HEK293T (cell line): ENCODE data around the gene ABCA4.

Experiments used
- CTCF ChIA-PET: fragments of 350-600 bp; formaldehyde crosslinking; extraction: SDS; loops from one replicate; lab custom pipeline; 2021; ENCODE audit warnings: antibody characterized with exemption, inconsistent platforms; lab: Yijun Ruan, JAX
- POLR2A ChIA-PET: fragments of 350-600 bp; formaldehyde crosslinking; extraction: SDS; loops from one replicate; lab custom pipeline; 2020; ENCODE audit warnings: antibody characterized with exemption, inconsistent platforms; lab: Yijun Ruan, JAX
- DNase-seq: peaks from one replicate; pipeline ENCODE4 v3.0.0; 2012; ENCODE audit warnings: mixed read lengths; ENCODE audit errors: extremely low spot score
- ARNT ChIP-seq: fragments of 450-650 bp; IDR thresholded peaks from 2 replicates; pipeline ENCODE4 v1.6.1; 2017; ENCODE audit warnings: mild to moderate bottlenecking
- BHLHE40 ChIP-seq: fragments of 450-650 bp; IDR thresholded peaks from 2 replicates; pipeline ENCODE4 v1.6.1; 2016; ENCODE audit warnings: mild to moderate bottlenecking, moderate library complexity, borderline replicate concordance
- CTBP1 ChIP-seq: fragments of 450-650 bp; IDR thresholded peaks from 2 replicates; pipeline ENCODE4 v1.6.1; 2016; ENCODE audit warnings: borderline replicate concordance
- ELF4 ChIP-seq: fragments of 450-650 bp; IDR thresholded peaks from 2 replicates; pipeline ENCODE4 v1.6.1; 2017; ENCODE audit warnings: antibody characterized with exemption
- FOXA1 ChIP-seq: fragments of 450-650 bp; IDR thresholded peaks from 2 replicates; pipeline ENCODE4 v1.6.1; 2016; ENCODE audit warnings: mild to moderate bottlenecking
- FOXK2 ChIP-seq: fragments of 450-650 bp; IDR thresholded peaks from 2 replicates; pipeline ENCODE4 v1.6.1; 2016; ENCODE audit warnings: mild to moderate bottlenecking
- FOXM1 ChIP-seq: fragments of 450-650 bp; IDR thresholded peaks from 2 replicates; pipeline ENCODE4 v1.6.1; 2017; ENCODE audit warnings: mild to moderate bottlenecking, borderline replicate concordance
- HDGF ChIP-seq: fragments of 450-650 bp; IDR thresholded peaks from 2 replicates; pipeline ENCODE4 v1.6.1; 2017; ENCODE audit warnings: antibody characterized with exemption, borderline replicate concordance
- L3MBTL2 ChIP-seq: fragments of 450-650 bp; conservative IDR thresholded peaks from 2 replicates; pipeline ENCODE4 v1.6.1; 2016; ENCODE audit warnings: mild to moderate bottlenecking
- LEF1 ChIP-seq: fragments of 450-650 bp; IDR thresholded peaks from 2 replicates; pipeline ENCODE4 v1.6.1; 2017; ENCODE audit warnings: mild to moderate bottlenecking, borderline replicate concordance
- NFRKB ChIP-seq: fragments of 450-650 bp; IDR thresholded peaks from 2 replicates; pipeline ENCODE4 v1.6.1; 2016; ENCODE audit warnings: mild to moderate bottlenecking, moderate library complexity
- PKNOX1 ChIP-seq: fragments of 450-650 bp; IDR thresholded peaks from 2 replicates; pipeline ENCODE4 v1.6.1; 2016
- SP1 ChIP-seq: fragments of 450-650 bp; IDR thresholded peaks from 2 replicates; pipeline ENCODE4 v1.6.1; 2017
- SUZ12 ChIP-seq: fragments of 450-650 bp; IDR thresholded peaks from 2 replicates; pipeline ENCODE4 v1.6.1; 2016; ENCODE audit warnings: mild to moderate bottlenecking
- TARDBP ChIP-seq: fragments of 450-650 bp; IDR thresholded peaks from 2 replicates; pipeline ENCODE4 v1.6.1; 2016
- ZNF384 ChIP-seq: fragments of 450-650 bp; IDR thresholded peaks from 2 replicates; pipeline ENCODE4 v1.6.1; 2016

Gene ABCA4

DNA sequence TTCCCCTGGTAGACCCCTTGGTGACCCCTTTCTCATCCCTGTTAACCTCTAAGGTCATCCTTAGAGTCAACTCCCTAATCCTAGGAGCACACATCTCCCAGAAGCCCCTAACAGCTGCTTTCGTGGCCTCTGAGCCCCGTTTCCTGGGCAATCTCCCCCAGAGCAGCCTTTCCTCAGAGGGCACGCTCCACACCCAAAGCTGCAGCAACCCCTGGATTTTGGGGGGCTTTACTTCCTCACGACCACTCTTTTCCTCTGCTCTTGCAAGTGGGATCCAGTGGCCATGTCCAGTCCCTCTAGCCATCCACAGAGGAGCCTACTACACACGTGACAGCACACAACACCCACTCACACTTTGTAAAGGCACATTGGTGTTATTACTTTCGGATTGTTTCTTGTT lies 13.8 kb downstream of the ABCA4 start:
- no peak for DNase-seq
- ChIA-PET CTCF (interaction anchor here (0.6 kb wide), 1 partner anchor 118 kb away, joined by 3 read pairs; no protein-coding TSS in a partner anchor), POLR2A (no interaction called here)
- TF ChIP-seq PKNOX1 (no peak), BHLHE40 (no peak), FOXA1 (no peak), ARNT (no peak), ELF4 (no peak), ZNF384 (no peak), TARDBP (no peak), CTBP1 (no peak), SUZ12 (no peak), L3MBTL2 (no peak)

GRCh38 chr1:94106716-94107115 lies 14.2 kb downstream of the ABCA4 start:
- ChIA-PET CTCF (interaction anchor here (0.6 kb wide), 1 partner anchor 119 kb away, joined by 3 read pairs; no protein-coding TSS in a partner anchor), POLR2A (no interaction called here)
- TF ChIP-seq FOXM1 (no peak), PKNOX1 (no peak), FOXA1 (no peak), FOXK2 (no peak), ELF4 (no peak), ZNF384 (no peak), TARDBP (no peak), BHLHE40 (no peak), LEF1 (no peak), L3MBTL2 (no peak), HDGF (no peak), CTBP1 (no peak)

GRCh38 chr1:94105957-94106529 lies 14.9 kb downstream of the ABCA4 start:
- CTCF ChIA-PET, result interaction anchor here (0.6 kb wide), 1 partner anchor 747 kb away, joined by 3 read pairs; no protein-coding TSS in a partner anchor
- TF ChIP-seq SUZ12 (no peak), SP1 (no peak), ELF4 (no peak), L3MBTL2 (no peak), BHLHE40 (no peak), ARNT (no peak), NFRKB (no peak), ZNF384 (no peak), LEF1 (no peak), FOXA1 (no peak), FOXK2 (no peak)
- POLR2A ChIA-PET, result no interaction called here
- DNase-seq, result no peak

More at GRCh38 chr1:94106716-94107115, 14.2 kb downstream of the ABCA4 start:
- DNase-seq, result no peak

- DNase-seq, result no peak
- ChIA-PET POLR2A (no interaction called here), CTCF (interaction anchor here (0.6 kb wide), 1 partner anchor 748 kb away, joined by 3 read pairs; no protein-coding TSS in a partner anchor)
- TF ChIP-seq NFRKB (no peak), SUZ12 (no peak), HDGF (no peak), FOXK2 (no peak), FOXA1 (no peak), TARDBP (no peak), ARNT (no peak), FOXM1 (no peak), ELF4 (no peak), LEF1 (no peak), L3MBTL2 (no peak), PKNOX1 (no peak), ZNF384 (no peak)
Observed at GRCh38 chr1:94105581-94105952, 15.4 kb downstream of the ABCA4 start.

DNA sequence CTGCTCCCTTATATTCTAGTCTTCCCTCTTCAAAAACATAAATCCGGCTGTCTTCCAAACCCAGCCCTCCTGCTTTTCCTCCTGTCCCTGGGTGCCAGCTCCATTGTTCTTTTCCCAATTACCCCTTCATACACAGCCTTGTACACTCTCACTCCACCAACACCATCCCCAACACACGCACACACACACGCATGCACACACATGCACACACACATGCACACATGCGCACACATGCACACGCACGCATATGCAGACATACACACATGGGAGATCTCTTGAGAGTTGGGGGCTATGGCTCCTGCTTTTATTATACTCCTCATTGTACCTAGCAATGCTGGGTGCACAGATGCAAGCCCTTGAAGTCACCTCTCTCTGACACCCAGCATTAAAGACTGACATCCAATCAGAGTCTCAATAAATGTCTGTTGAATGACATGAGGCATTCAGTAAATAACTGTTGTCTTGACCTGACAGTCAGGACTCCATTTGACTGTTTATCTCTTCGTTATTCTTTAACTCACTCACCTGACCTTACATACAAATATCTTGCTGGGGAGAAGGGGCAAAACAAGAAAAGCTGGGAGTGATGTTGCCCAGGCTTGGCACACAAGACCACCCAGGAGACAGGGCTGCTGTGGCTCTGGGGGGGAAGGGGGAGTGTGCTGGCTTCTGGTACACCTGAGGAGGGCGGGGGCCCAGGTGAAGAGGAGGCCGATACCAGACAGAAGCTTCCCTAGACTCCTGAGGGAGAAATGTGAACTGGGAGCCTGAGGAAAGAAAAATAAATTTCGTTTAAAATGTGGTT lies 16.0 kb downstream of the ABCA4 start:
- ChIA-PET CTCF (interaction anchor here (0.6 kb wide), 2 partner anchors 106 to 748 kb away, joined by 3 to 4 read pairs; no protein-coding TSS in a partner anchor), POLR2A (no interaction called here)
- TF ChIP-seq L3MBTL2 (no peak), HDGF (no peak), ARNT (no peak), FOXM1 (no peak), SP1 (no peak), SUZ12 (no peak)

DNA sequence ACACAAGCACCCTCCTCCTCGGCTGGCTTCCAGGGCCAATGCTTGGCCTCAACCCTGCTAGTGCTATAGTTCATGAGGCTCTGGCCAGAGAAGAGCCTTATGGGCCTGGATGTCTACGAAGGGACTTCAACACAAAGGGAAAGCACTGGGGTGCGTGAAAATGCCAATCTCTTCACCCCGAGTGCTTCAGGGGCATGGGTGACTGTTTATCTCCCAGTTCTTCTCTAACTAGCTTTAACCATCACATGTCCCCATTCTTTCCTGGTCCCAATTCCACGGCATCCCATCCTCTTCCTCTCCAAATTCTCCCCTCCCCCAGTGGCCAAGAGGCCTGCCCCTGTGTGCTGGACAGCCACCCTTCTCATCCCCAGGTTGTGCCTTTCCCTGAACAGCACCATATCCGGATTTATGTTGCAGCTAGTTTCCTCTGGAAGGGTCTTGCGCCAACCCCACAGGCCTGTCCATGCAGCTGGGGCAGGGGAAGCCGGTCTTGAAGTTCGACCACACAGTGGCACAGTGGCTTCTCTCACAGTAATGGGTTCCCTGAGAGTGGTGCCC lies 16.7 kb downstream of the ABCA4 start:
- no peak for DNase-seq
- ChIA-PET POLR2A (no interaction called here), CTCF (interaction anchor here (0.6 to 1.3 kb wide), 2 partner anchors 42 to 107 kb away, joined by 3 to 4 read pairs; no protein-coding TSS in a partner anchor)
- TF ChIP-seq LEF1 (no peak), BHLHE40 (no peak), SP1 (no peak), L3MBTL2 (no peak), FOXK2 (no peak), PKNOX1 (no peak), NFRKB (no peak), ZNF384 (no peak), ELF4 (no peak), HDGF (no peak), FOXM1 (no peak), CTBP1 (no peak), FOXA1 (no peak), SUZ12 (no peak), TARDBP (no peak), ARNT (no peak)

More for the DNA sequence above, 16.0 kb downstream of the ABCA4 start:
- no peak for DNase-seq
